Measurements from ENCODE around the gene DRC3.

DNA sequence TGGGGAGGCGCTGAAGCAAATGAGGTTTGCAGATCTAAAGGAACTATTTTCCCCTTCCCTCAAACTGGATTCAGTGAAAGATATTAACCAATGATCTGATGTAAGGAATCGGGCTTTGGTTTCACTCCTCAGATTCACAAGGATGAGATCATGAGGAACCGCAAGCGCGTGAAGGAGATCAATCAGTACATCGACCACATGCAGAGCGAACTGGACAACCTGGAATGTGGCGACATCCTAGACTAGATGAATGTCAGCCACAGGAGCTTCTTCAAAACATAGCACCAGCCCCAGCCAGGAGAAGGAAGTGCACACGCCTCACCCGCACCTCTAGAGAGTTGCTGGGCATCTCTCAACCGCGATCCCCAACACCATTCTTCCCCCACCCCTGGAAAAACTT lies 43.8 kb downstream of the DRC3 start:
- TF ChIP-seq, protein P1, sequence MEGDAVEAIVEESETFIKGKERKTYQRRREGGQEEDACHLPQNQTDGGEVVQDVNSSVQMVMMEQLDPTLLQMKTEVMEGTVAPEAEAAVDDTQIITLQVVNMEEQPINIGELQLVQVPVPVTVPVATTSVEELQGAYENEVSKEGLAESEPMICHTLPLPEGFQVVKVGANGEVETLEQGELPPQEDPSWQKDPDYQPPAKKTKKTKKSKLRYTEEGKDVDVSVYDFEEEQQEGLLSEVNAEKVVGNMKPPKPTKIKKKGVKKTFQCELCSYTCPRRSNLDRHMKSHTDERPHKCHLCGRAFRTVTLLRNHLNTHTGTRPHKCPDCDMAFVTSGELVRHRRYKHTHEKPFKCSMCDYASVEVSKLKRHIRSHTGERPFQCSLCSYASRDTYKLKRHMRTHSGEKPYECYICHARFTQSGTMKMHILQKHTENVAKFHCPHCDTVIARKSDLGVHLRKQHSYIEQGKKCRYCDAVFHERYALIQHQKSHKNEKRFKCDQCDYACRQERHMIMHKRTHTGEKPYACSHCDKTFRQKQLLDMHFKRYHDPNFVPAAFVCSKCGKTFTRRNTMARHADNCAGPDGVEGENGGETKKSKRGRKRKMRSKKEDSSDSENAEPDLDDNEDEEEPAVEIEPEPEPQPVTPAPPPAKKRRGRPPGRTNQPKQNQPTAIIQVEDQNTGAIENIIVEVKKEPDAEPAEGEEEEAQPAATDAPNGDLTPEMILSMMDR (IDR thresholded peaks at IDR 0.05; ENCODE audit: low read length), result no peak
- TF ChIP-seq EZH2phosphoT487 (IDR thresholded peaks at IDR 0.05; ENCODE audit: low read length), result no peak
- no peak for TF ChIP-seq EZH2 (optimal IDR thresholded peaks at IDR 0.05; ENCODE audit: low read depth, low read length)
